HG03558 (cell line): ENCODE data around the gene PZP.
"Not testable (repeated sequence)": the region's sequence is repeated elsewhere in the genome, so short reads cannot be mapped to it uniquely, and the experiment has no call there.

Experiments used
- ATAC-seq: cut with Tn5 transposase; IDR thresholded peaks from one replicate; pipeline ENCODE4 v1.9.1; 2021; ENCODE audit warnings: moderate number of reproducible peaks; ENCODE audit not compliant: unreplicated experiment; ENCODE audit errors: extremely low read depth

Gene PZP

DNA sequence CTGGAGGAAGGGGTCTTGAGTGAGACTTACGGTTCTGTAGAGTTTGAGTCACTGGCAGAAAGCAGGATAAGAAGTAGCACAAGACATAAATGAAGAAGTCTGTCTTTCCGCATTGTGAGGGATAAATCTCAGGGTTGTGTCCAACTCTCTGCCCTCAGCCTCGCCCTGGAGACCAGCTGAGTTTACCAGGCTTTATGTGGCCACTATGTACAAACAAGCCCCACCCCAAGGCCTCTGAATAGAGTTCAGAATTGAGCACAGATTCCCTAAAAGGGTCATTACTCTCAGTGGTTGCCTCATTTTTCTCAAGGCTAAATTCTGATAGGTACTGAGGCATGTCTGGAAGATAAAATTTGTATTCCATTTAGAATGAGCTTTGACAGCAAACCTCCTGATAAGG lies at the start of gene PZP:
Gene PZP (minus strand): TSS at position 167 of the 400 bp plus-strand sequence. CDS start 54 bp downstream, at position 113.
- no peak for ATAC-seq

- no peak for ATAC-seq
These were observed 48.7 kb upstream of the PZP start for GRCh38 chr12:9256758-9257405.

- ATAC-seq = no peak
These were observed 48.1 kb upstream of the PZP start for GRCh38 chr12:9256341-9256740.

DNA sequence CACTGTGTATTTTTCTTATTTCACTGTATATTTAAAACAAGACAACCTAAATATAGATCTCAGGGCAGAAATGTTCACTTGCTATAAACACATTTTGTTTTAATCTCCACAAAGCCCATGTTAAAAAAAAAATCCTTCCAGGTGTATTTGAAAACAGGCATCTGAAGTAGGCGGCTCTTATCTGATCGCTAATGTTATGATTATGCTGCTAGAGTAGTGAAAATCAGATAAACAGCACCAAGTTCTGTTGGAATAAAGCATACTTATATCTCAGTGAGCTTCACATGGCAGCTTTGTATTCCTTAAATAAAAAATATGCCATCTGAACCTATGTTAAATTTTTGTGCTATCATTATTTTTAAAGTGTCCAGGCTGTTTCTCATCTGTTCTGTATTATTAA lies 47.6 kb upstream of the PZP start:
- ATAC-seq = no peak

- ATAC-seq = no peak
These were observed 45.3 kb upstream of the PZP start for GRCh38 chr12:9253464-9253863.

DNA sequence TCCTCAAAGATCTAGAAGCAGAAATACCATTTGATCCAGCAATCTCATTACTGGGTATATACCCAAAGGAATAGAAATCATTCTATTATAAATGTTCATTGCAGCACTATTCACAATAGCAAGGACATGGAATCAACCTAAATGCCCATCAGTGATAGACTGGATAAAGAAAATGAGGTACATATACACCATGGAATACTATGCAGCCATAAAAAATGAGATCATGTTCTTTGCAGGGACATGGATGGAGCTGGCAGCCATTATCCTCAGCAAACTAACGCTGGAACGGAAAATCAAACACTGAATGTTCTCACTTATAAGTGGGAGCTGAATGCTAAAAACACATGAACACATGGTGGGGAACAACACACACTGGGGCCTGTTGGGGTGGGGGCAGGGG lies 44.6 kb upstream of the PZP start:
- not testable (repeated sequence) for ATAC-seq

DNA sequence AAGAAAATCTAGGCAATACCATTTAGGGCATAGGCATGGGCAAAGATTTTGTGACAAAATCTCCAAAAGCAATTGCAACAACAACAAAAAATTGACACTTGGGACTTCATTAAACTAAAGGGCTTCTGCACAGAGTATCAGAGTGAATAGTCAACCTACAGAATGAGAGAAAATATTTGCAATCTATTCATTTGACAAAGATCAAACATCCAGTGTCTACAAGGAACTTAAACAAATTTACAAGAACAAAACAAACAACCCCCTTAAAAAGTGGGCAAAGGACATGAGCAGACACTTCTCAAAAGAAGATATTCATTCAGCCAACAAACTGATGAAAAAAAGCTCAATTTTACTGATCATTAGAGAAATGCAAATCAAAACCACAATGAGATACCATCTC lies 44.1 kb upstream of the PZP start:
- ATAC-seq = no peak

- no peak for ATAC-seq
These were observed 40.2 kb upstream of the PZP start for GRCh38 chr12:9248435-9248834.

- peak; percentile 80 for ATAC-seq
These were observed 36.7 kb upstream of the PZP start for GRCh38 chr12:9244894-9245293.

GRCh38 chr12:9243999-9244649 lies 35.9 kb upstream of the PZP start:
- ATAC-seq = no peak

DNA sequence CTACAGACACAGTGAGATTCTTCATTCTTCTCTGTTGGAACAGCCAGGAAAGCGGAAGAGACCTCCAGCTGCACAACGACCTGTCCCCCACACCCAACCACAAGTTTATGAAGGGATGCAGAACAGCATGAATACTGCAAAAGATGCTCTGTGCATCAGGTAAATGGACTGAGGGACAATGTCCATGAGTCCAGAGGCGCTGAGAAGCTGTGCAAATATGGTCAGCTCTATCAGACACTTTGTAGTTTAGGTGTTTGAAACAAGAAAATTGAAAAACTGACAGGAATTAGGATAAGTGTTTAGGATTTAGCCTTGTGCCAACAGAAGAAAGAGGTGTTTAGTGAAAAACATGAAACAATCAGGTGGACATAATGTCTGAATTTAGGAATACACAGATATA lies 33.1 kb upstream of the PZP start:
- ATAC-seq = no peak

GRCh38 chr12:9240776-9241175 lies 32.6 kb upstream of the PZP start:
- no peak for ATAC-seq

DNA sequence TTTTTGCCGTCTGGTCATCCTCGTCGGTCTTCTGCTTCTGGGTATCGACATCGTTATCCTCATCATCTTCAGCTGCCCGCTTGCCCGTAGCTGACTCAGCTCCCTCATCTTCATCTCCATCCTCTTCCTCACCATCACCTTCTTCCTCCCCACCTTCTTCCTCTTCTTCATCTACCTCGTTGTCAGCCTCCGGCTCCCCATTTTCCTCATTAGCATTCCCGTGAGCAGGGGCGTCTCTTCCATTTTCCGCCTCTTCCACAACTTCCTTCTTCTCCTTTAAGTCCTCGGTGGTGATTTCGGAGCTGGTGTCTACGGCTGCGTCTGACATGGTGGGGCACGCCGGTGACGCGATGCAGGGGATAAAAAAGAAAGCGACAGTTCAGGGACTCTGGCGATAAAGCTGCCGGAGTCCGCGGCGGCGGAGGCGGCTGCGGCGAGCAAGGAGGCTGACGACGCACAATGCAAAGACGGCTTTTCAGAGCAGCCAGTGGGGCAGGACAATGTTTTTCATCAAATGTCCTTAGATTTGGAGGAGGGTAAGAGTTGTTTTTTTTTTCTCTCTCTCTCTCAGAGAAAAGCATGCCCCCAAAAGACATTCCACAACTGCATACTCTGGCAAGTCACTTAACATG lies 31.9 kb upstream of the PZP start:
- not testable (repeated sequence) for ATAC-seq

DNA sequence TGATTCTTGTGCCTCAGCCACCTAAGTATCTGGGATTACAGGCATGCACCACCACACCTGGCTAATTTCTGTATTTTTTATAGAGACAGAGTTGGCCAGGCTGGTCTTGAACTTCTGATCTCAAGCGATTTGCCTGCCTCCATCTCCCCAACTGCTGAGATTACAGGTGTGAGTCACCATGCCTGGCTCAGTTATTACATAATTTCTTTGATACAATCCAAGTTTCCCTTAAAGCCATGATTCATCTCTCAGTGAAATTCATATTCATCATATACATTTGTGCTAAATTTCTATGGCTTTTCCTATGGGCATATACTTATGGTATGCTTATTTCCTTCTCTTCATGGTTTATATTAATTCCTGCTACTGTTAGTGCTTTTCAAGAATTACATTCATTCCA lies 29.1 kb upstream of the PZP start:
- ATAC-seq = no peak

- ATAC-seq = no peak
These were observed 27.3 kb upstream of the PZP start for GRCh38 chr12:9235519-9235918.

DNA sequence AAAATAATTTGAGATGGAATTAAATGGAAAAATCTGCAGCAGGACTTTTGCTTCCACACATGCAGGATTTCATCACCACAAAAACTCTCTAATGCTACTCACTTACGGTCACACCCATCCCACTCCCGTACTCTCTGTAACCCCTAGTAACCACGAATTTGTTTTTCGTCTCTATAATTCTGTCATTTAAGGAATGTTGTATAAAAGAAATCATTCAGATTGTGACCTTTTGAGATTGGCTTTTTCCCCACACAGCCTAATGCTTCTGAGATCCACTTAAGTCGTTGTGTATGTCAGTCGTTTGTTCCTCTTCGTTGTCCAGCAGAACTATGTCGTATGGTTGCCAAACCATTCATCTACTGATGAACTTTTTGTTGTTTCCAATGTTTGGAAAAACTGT lies 19.8 kb upstream of the PZP start:
- no peak for ATAC-seq

DNA sequence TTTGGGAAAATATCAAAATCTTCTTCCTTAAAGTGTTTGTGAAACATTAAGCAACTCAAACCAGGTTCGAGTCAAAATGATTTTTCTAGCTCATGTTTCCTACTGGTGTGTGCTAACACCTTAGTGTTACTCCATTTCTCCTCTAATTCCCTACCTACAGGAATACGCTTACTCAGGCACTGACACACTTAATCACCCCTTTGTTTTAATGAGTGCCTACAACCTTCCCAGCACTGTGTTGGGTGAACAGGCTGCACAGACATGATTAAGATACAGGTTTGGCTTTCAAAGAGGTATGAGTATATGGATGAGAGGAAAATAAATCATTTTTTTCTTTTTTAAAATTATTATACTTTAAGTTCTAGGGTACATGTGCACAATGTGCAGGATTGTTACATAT lies 15.6 kb upstream of the PZP start:
- no peak for ATAC-seq

- ATAC-seq = no peak
These were observed 13.3 kb upstream of the PZP start for GRCh38 chr12:9221483-9221882.

DNA sequence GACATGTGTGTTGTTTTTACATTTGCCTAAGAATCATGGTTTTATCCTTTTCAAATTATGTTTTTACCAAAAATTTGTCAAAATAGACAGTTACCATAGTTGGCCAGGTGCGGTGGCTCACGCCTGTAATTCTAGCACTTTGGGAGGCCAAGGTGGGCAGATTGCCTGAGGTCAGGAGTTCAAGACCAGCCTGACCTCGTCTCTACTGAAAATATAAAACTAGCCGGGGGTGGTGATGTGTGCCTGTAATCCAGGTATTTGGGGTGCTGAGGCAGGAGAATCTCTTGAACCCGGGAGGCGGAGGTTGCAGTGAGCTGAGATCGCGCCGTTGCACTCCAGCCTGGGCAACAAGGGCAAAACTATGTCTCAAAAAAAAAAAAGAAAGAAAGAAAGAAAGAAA lies 12.8 kb upstream of the PZP start:
- not testable (repeated sequence) for ATAC-seq

GRCh38 chr12:9214534-9214933 lies 6.3 kb upstream of the PZP start:
- ATAC-seq = no peak

GRCh38 chr12:9211687-9212086 lies 3.5 kb upstream of the PZP start:
- no peak for ATAC-seq

GRCh38 chr12:9204380-9204779 lies 3.8 kb downstream of the PZP start:
- ATAC-seq = no peak
